ENCODE results near the gene BTG3.

DNA sequence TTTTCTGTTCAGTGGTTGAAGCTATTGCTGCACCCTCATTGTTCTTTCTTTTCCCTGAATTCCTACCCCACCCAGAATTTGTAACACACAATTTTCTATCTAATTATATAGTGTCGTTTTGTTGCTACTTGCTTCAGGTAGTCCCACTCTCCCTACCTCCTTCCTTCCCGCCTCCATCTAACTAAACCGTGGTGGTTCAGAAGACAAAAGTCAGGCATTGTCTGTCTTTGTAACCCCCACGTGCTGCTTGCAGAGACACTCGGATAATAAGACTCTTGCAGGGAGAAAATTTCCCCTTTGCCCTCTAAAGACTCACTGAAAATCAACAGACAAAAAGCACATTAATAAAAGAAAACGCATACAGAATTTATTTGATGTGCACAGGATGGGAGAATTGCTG lies 46.2 kb upstream of the BTG3 start:
- TF ChIP-seq, protein P1, sequence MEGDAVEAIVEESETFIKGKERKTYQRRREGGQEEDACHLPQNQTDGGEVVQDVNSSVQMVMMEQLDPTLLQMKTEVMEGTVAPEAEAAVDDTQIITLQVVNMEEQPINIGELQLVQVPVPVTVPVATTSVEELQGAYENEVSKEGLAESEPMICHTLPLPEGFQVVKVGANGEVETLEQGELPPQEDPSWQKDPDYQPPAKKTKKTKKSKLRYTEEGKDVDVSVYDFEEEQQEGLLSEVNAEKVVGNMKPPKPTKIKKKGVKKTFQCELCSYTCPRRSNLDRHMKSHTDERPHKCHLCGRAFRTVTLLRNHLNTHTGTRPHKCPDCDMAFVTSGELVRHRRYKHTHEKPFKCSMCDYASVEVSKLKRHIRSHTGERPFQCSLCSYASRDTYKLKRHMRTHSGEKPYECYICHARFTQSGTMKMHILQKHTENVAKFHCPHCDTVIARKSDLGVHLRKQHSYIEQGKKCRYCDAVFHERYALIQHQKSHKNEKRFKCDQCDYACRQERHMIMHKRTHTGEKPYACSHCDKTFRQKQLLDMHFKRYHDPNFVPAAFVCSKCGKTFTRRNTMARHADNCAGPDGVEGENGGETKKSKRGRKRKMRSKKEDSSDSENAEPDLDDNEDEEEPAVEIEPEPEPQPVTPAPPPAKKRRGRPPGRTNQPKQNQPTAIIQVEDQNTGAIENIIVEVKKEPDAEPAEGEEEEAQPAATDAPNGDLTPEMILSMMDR (IDR thresholded peaks at IDR 0.05; ENCODE audit: low read length) = no peak
- no peak for TF ChIP-seq EZH2 (optimal IDR thresholded peaks at IDR 0.05; ENCODE audit: low read depth, low read length)
